Stimulated activated CD4-positive, alpha-beta T cell treated with anti-CD3 and anti-CD28 coated beads, Interleukin-12 subunit alpha, Interleukin-12 subunit beta, amount 100 ng/mL, for 4 hours (primary cell): ENCODE results near the gene AADACL4.
A peak's percentile ranks its signal among the peaks of the same experiment; 100 is the strongest.

Experiments used
- DNase-seq: peaks from one replicate; pipeline ENCODE4 v3.0.0-alpha.2; 2020

Gene AADACL4

DNA sequence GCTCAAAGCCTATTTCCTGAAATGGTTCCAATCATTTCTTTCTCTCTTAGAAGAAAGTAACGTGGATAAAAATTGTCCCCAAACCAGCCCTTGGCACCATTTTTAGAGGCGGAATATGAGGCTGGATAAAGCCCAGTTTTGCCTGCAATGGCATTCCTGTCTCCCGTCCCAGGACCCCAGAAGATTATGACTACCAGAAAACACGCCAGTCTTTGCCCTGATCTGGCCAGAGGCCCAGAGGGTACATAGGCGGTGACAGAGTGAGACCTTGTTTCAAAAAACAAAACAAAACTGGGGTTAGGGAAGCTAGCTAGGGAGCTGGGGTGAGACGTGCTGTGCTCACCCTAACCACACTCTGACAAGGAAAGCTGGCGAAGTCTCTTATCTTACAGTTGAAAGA is at the start of gene AADACL4:
TSS of gene AADACL4 (plus strand) at position 301 of the 400 bp plus-strand sequence. CDS start 462 bp downstream, outside the sequence.
- no peak for DNase-seq

DNA sequence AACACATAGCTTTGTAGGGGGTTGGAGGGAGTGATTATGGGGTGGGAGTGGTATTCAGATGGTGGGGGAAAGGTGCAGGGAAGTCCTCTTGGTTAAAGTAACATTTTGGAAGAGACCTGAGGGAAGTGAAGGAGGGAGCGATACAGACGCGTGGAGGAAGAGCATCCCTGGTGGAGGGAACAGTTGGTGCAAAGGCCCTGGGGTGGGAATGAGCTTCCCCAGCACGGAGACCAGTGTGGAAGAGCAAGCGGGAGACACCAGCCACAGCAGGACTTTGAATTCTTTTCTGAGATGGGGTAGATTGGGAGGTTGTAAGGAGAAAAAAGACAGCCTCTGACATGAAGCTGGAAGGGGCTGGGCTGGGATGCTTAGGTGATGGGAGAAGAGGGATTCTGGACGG is 49.4 kb upstream of the AADACL4 start:
- no peak for DNase-seq

DNA sequence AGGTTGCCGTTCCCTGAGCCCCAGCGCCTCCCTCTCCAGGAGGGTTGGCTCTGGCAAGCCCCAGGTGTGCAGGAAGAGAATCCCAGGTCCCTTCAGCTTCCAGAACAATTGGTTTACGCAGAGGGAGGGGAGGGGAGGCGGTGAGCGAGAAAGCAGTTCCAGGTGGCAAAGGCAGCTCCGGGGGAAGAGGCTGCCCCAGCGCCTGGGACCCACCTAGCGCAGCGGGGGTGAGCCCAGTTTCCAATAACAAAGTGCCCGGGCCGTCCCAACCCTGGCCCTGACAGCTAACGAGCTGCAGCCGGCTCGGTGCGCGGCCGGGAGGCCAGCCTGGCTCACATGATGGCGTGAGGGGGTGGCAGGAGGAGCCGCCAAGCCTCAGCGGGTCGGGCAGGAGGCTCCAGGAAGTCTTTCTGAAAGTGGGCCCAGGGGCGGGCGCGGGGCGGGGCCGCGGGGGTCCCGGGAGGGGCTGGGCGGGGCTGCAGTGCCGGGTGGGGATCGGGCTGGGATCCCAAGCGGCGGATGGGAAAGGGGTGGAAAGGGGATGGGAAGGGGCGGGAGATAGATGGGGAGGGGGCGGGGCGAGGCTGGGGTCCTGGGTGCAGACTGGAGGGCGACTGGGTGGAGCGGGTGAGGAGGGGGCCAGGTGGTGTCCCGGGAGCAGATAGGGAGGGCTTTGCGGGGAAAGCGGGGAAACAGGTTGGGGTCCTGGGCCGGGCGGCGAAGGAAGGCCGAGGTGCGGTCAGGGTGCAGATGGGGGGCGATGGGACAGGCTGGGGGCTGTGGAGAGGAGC is 48.7 kb upstream of the AADACL4 start:
- peak; percentile 35 for DNase-seq

DNA sequence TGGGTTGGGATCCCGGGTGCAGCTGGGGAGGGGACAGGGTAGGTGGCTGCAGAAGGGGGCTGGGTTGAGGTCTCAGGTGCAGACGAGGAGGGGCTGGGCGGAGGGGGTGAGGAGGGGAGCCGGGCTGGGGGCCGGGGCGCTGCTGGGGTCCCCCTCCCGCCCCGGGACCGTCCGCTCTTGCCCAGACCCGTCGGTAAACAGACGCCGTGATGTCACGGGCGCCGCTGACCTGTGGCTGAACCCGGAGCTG is 48.2 kb upstream of the AADACL4 start:
- no peak for DNase-seq

DNA sequence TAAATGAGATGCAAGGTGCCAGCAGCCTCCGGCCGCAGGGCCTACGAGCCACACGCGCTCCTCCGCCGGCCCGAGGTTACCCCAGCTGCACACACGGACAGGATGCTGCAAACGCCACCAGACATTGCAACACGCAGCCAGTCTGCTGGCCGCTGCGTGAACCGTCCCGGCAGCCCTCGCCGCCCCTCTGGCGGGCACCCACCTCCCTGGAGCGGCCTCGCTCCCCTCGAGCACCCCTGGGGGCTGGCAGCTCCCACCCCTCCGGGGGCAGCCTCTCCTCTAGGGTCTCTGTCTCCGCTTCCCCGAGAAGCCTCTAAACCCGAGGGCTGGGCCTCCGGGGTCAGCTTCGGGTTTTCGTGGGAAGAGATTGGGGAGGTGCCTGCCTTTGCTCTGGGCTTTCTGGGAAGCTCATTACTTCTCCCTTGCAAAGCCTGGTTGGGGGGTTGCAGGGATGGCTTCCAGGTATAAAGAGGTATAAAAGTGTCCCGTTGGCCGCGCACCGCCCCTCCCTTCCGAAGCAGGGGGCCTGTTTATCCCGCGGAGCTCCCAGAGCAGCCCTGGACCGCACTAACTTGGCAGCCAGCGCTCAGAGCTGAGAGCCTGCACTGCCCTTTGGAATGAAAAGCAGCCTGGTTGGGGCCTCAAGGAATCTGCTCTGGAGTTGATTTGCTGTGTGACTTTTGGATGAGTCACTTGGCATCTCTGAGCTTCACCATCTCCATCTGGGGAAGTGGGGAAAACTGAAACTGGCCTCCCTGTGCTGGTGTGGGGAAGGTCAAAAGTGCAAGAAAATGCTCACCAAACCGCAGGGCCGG is 47.7 kb upstream of the AADACL4 start:
- no peak for DNase-seq

DNA sequence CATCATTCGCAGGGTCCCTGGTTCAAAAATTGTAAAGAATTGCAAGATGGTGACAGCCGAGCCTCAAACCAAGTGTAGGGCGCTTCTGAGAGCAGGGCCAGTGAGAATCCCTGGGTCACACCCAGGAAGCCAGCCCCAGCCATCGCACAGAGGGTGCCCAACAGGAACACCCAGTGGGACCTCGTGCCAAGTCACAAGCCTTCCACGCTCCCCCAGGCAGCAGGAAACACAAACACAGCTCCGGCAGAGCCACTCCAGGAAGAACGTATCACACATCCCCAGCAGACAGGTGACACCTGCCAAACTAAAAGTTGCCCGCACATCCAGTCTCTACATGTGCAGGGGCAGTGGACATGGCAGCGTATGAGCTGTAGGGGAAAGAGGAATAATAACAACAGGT is 46.1 kb upstream of the AADACL4 start:
- DNase-seq: no peak

DNA sequence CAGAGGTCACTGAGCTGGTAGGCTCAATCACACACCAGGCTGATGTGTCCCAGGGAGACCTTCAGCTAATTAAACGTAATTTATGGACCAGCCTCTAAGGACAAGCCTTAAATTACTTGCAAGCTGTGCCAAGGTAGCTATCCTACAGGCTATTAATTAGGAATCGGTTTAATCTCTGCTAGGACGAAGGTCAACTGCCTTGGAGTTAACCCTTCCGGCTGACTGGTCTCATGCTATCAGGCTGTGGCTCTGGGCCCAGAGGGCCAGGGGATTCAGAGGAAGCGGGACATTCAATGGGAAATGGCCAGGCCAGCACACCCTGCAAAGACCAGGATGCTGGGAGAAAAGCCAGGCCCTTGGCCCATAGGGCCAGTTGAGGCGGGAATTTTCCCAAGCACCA is 44.9 kb upstream of the AADACL4 start:
- no peak for DNase-seq

DNA sequence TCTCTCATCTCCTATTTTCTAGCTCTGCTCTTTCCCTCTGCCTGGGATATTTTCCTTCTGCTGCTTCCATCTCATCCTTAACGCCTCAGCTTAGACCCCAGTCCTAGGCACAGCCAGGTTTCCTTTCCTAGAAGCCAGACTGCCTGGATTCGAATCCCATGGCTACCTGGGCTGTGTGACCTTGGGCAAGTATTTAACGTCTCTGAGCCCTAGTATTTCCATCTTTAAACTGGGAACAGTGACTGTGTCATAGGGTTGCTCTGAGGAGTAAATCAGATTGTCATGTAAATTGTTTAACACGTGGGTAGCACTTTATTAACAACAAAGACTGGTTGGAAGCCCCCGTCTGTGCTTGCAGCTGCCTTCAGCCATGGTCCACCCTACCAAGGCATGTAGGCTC is 44.2 kb upstream of the AADACL4 start:
- DNase-seq: no peak

DNA sequence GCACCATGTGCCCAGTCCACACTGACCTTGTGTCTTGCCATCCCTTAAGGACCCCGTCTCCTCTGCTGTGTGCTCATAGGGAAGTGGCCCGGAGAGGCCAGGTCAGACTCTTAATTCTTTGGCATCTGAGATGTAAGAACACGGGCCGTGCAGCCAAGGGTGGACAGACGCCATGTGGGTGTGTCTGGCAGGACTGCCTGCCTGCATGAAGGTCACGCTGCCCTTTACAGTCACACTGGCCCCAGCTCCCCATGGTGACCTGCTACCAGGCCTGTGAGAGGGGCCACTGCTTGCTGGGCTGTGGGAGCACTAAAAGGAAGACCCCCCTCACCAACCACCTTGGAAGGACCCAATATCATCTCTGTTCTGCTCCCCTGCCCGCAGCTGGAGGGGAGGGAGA is 43.5 kb upstream of the AADACL4 start:
- DNase-seq: no peak

DNA sequence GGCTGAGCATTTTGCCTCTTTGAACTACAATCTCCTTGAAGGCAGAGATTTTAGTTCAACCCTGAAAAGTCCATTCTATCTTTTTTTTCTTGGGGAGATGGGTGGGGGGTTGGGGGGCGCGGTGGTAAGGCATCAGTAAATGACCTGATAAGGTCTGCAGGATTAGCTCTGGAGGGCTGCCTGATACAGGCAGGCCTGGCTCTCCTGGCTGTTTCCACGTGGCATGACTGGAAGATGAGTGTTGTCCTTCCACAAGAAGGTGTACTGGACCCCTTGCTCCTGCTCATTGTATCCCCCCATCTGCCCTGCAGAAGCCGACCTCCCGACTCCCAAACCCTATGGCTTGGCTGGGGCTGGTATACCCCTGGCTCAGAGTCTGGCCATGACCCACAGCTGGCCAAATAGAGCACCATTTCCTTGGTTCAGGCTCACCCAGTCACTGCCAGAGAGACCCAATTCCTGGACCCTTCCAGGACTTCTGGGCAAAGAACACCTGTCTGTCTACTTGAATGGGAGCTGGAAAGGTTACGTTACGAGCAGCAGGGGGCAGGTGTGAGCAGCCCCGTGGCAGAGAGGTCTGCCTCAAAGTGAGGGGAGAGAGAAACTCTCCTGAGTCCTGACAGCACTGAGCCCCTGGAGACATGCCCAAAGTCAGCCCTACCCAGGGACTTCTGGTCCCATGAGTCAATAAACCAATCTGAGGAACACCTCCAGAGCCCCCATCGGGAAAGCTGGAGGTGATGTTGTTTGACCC is 42.8 kb upstream of the AADACL4 start:
- DNase-seq: peak; percentile 47

DNA sequence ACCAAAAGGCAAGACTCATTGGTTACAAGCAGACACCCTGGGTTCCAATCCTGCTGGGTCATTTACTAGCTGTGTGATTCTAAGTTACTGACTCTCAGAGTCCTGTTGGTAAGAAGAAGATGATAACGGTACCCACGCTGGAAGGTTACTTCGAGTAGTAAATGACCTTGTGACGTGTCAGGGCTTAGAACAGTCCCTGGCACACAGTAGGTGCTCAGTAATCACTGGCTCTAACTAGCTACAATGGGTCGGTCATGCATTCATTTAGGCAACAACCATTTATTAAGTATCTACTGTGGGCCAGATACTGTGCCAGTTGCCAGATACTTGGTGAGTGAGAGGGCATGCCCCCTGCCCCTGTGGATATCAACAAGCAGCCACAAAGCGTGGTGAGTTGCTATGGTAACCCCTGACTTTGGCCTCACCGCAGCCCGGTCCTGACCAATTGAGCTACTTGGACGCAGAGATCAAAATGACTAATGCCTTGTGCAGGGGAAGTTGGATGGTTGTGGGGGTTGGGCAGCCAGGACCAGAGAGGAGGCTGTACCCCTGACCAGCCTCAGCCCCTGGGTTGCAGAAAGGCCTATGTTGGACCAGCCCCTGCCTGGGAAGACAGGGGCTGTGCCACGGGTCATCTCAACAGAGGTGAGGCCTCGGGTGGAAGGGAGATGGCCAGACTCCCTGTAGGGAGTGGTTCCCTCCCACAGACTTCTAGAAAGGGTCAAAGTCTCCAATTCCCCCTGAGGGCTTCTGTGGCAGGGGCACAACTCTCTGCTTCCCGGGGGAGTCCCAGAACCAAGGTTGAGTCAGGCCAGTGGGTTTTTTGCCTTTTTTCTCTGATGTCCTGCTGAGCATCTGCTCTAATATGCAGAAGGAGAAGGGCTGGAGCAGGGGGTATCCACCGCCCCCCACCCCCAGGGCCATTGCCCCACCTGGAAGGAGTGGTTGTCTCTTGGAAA is 41.9 kb upstream of the AADACL4 start:
- DNase-seq: no peak

DNA sequence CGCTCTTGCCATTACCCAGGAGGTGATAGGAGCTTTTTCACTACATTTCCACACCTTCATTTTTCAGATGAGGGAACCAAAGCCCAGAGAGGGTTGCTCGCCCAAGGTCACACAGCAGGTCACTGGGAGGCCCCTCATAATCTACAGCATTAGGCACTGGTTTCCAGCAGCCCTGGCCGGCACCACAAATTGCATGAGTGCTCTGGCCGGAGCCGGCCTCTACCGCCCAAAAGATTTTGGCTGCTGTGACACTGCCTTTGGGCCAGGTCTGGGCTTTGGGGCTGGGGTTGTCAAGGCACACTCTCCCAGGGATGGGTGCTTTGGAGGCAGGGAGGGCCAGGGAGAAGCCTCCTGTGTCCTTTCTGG is 41.2 kb upstream of the AADACL4 start:
- no peak for DNase-seq

DNA sequence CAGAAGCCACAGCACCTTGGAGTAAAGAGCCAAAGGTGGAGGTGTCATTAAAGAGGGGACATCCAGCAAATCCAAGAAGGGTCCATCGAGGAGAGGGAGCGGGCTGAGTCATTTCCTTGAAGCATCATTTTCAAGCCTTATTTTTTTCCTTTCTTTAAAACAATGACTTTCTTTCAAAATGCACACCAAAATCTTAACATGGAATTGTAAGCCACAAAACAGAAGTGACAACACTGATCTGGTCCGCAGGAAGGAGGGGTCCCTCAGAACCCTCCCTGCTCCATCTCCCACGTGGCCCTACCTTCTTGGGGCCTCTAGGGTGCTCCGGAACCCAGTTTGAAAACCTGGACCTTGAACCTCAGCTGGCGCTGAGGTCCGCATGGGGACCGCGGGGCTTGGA is 40.7 kb upstream of the AADACL4 start:
- DNase-seq: no peak

DNA sequence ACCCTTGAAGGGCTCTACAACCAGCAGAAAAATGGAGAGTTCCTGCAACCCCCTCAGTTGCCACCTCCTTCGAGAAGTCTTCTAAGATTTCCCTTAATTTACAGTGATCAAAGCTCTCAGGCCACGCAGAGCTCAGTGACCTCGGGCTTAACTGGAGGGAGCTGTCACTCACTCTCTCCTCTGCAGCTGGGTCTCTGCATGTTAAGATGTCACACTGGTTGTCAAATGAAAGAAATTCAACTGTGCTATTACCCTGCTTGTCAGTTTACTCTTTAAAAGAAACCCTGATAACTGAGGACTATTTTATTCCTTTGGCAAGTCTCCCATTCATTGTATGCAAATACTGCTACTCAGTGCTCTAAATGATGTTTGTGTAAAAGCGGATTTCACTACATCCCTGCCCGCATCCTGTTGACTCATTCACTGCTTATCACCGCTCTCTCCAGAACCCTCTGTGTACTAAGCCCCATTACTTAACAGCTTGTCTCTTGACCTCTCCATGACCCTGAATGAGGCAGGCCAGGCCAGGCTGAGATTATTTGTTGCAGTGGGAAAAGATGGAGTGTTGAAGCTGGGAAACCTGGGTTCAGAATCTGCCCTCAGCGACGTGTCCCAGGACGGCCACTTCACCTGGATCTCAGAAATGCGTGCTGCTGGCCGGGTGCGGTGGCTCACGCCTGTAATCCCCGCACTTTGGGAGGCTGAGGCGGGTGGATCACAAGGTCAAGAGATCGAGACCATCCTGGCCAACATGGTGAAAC is 39.6 kb upstream of the AADACL4 start:
- peak; percentile 28 for DNase-seq

DNA sequence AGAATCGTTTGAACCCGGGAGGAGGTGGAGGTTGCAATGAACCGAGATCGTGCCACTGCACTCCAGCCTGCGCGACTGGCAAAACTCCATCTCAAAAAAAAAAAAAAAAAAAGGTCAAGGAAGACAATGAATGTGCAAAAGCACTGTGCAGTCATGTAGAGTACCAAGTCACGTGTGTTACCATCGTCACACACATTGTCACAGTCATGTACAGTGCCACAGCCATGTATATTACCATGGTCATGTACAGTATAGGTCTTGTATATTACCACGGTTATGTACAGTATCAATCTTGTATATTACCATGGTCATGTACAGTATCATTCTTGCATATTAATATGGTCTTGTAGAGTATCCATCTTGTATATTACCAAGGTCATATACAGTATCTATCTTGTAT is 38.9 kb upstream of the AADACL4 start:
- DNase-seq: no peak

DNA sequence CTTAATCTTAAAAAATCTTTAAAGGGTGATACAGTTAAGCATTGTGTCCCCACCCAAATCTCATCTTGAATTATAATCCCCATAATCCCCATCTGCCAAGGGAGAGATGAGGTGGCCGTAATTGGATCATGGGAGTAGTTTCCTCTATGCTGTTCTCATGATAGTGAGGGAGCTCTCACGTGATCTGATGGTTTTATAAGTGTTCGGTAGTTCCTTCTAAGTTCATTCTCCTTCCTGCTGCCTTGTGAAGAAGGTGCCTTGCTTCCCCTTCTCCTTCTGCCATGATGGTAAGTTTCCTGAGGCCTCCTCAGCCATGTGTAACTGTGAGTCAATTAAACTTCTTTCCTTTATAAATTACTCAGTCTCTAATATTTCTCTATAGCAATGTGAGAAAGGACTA is 36.6 kb upstream of the AADACL4 start:
- no peak for DNase-seq

DNA sequence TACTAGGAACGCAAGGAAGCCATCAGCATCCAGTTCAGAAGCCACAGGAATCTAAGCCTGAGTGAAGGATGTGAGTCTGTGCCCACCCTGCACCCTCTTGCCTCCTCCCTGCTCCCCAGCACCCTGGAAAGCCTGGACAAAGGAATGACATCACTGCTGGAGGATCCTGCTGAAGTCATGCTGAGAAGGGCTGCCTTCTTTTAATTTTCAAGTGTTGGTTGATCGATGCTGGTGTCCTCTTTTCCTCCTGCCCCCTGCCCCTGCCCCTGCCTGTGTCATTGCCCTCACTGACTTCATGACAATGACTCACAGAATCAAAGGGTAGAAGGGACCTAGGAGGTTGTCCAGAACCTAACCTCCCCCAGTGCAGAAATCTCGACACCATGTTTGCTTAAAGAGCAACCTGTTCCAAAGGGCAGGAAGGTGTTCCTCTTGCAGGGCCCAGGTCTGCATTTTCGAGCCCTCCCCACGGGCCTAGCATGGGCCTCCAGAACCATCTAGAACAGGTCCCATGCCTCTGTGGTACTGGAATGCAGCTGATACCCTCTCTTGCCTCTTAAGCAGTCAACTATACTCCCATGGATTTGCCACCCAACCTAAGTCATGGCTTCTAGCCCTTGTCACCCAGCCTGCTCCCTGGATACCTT is 35.5 kb upstream of the AADACL4 start:
- no peak for DNase-seq

DNA sequence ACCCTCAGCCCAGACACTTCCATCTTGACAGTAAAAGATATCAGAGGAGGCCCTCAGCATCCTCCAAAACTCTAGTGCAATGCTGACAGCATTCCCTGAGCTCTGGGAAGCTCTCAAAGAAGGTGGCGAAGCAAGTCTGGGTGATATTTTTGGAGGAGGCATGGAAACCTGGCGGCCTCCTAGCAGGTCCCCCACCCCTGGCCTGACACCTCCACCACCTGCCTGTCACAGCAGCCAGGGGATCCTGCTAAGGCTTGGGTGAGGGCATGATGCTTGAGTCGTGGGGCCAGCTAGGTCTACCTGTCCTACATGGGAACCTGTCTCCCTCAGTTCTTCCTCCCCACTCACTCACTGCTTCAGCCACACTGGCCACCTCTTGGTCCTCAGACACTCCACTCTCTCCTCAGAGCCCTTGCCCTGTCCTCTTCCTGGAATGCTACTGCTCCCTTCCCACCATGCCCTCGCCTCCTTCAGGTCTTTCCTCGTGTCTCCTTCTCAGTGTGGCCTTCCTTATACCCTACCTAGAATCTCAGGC is 34.3 kb upstream of the AADACL4 start:
- no peak for DNase-seq

DNA sequence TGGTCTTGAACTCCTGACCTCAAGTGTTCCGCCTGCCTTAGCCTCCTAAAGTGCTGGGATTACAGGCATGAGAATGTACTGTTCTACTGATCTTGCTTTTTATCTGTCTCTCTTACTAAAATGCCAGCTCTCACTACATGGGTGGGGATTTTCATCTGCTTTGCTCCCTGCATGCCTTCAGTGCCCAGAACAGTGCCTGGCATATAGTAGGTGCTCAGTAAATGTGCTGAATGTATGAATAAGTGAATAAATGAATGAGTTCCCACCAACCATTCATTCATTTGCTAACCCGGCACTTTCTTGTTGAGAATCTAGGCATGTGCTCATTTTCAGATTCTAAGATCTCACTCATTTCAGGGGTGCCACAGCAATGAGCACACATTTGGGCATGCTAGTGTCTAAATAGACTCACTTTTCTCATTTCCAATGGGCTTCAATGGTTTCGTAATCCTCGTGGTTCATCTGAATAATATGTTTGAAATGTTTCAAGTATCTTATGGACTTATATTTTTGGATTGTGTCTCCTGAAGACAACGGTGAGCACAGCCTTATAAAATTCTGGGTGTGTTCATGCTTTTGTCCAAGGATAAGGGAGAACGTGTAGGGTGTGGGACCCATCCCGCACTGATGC is 33.5 kb upstream of the AADACL4 start:
- no peak for DNase-seq

DNA sequence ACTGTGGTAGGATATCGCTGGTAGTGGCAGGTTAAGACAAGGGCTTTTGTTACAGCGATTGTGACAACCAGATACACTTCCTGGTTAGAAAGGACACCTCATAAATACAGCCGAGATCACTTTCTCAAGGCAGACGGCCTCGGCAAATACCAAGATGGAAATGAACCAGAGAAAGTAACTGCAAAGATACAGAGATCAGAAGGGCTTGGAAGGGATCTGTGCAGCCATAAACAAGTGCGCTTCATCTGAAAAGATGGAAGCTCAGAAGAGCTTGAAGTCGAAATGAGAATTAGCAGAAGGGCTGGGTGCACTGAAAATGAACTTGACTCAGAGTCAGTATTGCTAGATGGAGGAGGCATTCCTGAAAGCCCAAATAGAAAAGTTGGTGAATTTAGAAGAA is 32.9 kb upstream of the AADACL4 start:
- no peak for DNase-seq

DNA sequence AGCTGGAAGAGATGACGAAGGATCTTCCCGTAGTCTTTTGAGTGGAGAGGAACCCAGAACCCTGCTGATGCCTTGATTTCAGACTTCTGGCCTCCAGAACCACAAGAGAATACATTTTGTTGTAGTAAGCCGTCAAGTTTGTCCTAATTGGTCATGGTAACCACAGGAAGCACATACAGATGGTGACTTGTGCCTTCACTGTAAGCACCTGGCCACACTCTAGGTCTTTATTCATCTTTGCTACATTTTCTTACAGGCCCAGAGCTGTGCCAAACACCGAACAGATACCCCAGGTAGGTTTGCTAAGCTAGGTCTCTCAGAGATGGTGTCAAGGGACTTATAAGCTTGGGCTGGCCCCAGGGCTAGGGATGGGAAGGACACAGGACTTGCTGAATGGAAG is 30.7 kb upstream of the AADACL4 start:
- DNase-seq: no peak
